ENCODE measurements around the gene RNF13.
"Not testable (repeated sequence)": the region's sequence is repeated elsewhere in the genome, so short reads cannot be mapped to it uniquely, and the experiment has no call there.

RNF13 gene

DNA sequence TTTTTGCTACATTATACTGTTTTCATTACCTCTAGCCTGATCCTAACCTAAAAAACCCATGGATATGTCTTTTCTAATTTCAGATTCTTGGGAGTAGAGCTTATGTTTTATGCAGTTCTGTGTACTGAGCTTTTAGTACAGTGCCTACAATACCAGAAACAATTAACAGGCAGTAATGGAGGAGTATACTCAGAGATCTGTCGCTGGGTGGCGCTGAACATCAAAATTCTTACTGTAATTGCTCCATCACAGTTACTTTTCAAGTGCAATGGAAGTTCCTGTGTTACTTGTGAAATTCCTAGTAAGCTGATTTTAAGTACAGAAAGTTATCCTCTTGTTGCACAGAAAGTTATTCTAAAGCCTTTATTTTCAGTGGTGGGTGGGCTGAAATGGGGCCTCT is 66.9 kb downstream of the RNF13 start:
- no peaks in the 10 kb centered on the region for H3K9me3 ChIP-seq (ENCODE audit: low read length)
- no peaks in the 10 kb centered on the region for H3K27me3 ChIP-seq (ENCODE audit: control insufficient read depth in 1 of 2, insufficient read depth in 2 of 2, low read length in 2 of 2)
- H3K36me3 ChIP-seq (ENCODE audit: insufficient read depth, low read length), result no peaks in the 10 kb centered on the region
- no peak overlapping the region for H3K9ac ChIP-seq (ENCODE audit: low read length)
- no peak overlapping the region for H3K4me3 ChIP-seq (ENCODE audit: low read depth in 1 of 2, low read length in 2 of 2)
- H3K4me1 ChIP-seq (ENCODE audit: insufficient read depth, low read length), result no peaks in the 10 kb centered on the region
- no peak overlapping the region for H3K27ac ChIP-seq (ENCODE audit: low read depth, low read length)

DNA sequence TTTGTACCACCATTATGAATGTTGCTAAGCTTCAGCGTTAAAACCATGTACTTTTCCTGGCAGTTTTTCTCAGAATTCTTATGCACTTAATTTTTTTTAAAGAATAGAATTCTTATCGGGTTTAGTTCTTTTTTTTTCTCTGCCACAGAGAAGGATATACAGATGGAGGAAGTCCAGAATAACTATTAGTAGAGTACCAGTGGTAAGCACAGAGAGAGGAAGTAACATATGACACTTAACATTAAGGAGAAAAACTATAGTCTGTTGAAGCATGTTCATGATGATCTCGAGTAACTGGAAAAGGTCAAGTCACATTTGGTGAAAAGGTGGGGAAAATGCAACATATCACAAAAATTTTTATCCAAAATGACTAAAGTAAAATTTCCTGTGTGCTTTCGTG is 68.9 kb downstream of the RNF13 start:
- H3K27ac ChIP-seq (ENCODE audit: low read depth, low read length), result no peak overlapping the region
- no peak overlapping the region for H3K9ac ChIP-seq (ENCODE audit: low read length)
- no peaks in the 10 kb centered on the region for H3K36me3 ChIP-seq (ENCODE audit: insufficient read depth, low read length)
- H3K9me3 ChIP-seq (ENCODE audit: low read length), result no peaks in the 10 kb centered on the region
- H3K4me3 ChIP-seq (ENCODE audit: low read depth in 1 of 2, low read length in 2 of 2), result no peak overlapping the region
- H3K27me3 ChIP-seq (ENCODE audit: control insufficient read depth in 1 of 2, insufficient read depth in 2 of 2, low read length in 2 of 2), result no peaks in the 10 kb centered on the region
- no peaks in the 10 kb centered on the region for H3K4me1 ChIP-seq (ENCODE audit: insufficient read depth, low read length)

DNA sequence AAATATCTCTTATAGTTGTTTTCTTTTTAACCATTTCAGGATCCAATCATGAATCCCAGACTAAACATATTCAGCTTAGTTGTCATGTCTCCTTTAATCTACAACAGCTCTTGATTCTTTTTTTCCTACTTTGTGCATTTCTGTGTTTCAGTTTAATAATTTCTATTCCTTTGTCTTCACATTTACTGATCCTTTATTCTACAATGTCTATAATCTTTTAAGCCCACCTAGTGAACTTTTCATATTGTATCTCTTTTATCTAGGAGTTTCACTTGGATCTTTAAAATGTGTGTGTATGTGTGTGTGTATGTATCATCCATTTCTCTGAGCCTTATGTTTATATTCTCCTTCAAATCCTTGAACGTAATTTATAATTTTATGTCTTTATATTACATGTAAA is 70.1 kb downstream of the RNF13 start:
- Histone ChIP-seq H3K36me3 (ENCODE audit: insufficient read depth, low read length) (no peaks in the 10 kb centered on the region), H3K27ac (ENCODE audit: low read depth, low read length) (no peak overlapping the region), H3K27me3 (ENCODE audit: control insufficient read depth in 1 of 2, insufficient read depth in 2 of 2, low read length in 2 of 2) (no peaks in the 10 kb centered on the region), H3K9me3 (ENCODE audit: low read length) (no peaks in the 10 kb centered on the region), H3K4me3 (ENCODE audit: low read depth in 1 of 2, low read length in 2 of 2) (no peak overlapping the region), H3K4me1 (ENCODE audit: insufficient read depth, low read length) (no peaks in the 10 kb centered on the region), H3K9ac (ENCODE audit: low read length) (no peak overlapping the region)

GRCh38 chr3:149883860-149884259 is 70.8 kb downstream of the RNF13 start:
- H3K9ac ChIP-seq (ENCODE audit: low read length); H3K9me3 ChIP-seq (ENCODE audit: low read length); H3K4me1 ChIP-seq (ENCODE audit: insufficient read depth, low read length); H3K27me3 ChIP-seq (ENCODE audit: control insufficient read depth in 1 of 2, insufficient read depth in 2 of 2, low read length in 2 of 2); H3K36me3 ChIP-seq (ENCODE audit: insufficient read depth, low read length); H3K27ac ChIP-seq (ENCODE audit: low read depth, low read length); H3K4me3 ChIP-seq (ENCODE audit: low read depth in 1 of 2, low read length in 2 of 2): not testable (repeated sequence)

- H3K4me1 ChIP-seq (ENCODE audit: insufficient read depth, low read length); H3K9ac ChIP-seq (ENCODE audit: low read length); H3K27ac ChIP-seq (ENCODE audit: low read depth, low read length); H3K9me3 ChIP-seq (ENCODE audit: low read length); H3K4me3 ChIP-seq (ENCODE audit: low read depth in 1 of 2, low read length in 2 of 2); H3K27me3 ChIP-seq (ENCODE audit: control insufficient read depth in 1 of 2, insufficient read depth in 2 of 2, low read length in 2 of 2); H3K36me3 ChIP-seq (ENCODE audit: insufficient read depth, low read length): not testable (repeated sequence)
Measured at GRCh38 chr3:149884848-149885247, 71.8 kb downstream of the RNF13 start.

- Histone ChIP-seq H3K36me3 (ENCODE audit: insufficient read depth, low read length) (no peaks in the 10 kb centered on the region), H3K27me3 (ENCODE audit: control insufficient read depth in 1 of 2, insufficient read depth in 2 of 2, low read length in 2 of 2) (no peaks in the 10 kb centered on the region), H3K9me3 (ENCODE audit: low read length) (no peaks in the 10 kb centered on the region), H3K9ac (ENCODE audit: low read length) (no peak overlapping the region), H3K27ac (ENCODE audit: low read depth, low read length) (no peak overlapping the region), H3K4me3 (ENCODE audit: low read depth in 1 of 2, low read length in 2 of 2) (no peak overlapping the region), H3K4me1 (ENCODE audit: insufficient read depth, low read length) (no peaks in the 10 kb centered on the region)
Measured at GRCh38 chr3:149886957-149887356, 73.9 kb downstream of the RNF13 start.

DNA sequence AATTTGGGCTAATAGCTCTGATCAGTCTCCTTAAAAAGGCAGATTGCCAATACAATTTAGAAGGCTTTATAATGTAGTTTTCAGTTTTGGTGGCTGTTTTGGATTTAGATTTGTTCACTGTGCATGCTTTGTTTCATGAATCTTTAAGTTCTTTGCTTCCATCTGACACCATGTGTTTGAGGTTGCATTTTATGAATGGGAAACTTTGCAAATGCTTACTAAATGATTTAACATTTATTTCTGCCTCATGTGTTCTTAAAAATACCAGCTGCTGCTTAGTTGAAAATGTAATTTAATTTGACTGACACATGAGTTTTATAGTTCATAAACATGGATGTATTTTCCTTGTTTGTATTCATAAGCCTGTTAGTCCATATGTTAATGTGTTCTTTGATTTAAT is 78.6 kb downstream of the RNF13 start:
- no peak overlapping the region for H3K9ac ChIP-seq (ENCODE audit: low read length)
- H3K27me3 ChIP-seq (ENCODE audit: control insufficient read depth in 1 of 2, insufficient read depth in 2 of 2, low read length in 2 of 2), result no peaks in the 10 kb centered on the region
- H3K27ac ChIP-seq (ENCODE audit: low read depth, low read length), result no peak overlapping the region
- H3K4me3 ChIP-seq (ENCODE audit: low read depth in 1 of 2, low read length in 2 of 2), result no peak overlapping the region
- H3K9me3 ChIP-seq (ENCODE audit: low read length), result no peaks in the 10 kb centered on the region
- peaks cover 5% of the 10 kb centered on the region for H3K36me3 ChIP-seq (ENCODE audit: insufficient read depth, low read length)
- peaks cover 8% of the 10 kb centered on the region for H3K4me1 ChIP-seq (ENCODE audit: insufficient read depth, low read length)

DNA sequence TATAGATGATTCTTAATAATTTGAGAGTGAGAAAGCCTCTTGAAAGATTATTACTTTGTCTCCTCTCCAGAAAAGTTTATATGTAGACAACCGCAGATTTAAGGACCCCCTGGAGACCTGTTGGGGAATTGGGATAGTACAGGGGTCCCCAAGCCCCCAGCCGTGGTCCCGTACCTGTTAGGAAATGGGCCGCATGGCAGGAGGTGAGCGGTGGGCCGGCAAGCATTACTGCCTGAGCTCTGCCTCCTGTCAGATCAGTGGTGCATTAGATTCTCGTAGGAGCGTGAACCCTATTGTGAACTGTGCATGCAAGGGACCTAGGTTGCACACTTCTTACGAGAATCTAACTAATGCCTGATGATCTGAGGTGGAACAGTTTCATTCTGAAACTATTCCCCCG is 79.4 kb downstream of the RNF13 start:
- no peak overlapping the region for H3K4me3 ChIP-seq (ENCODE audit: low read depth in 1 of 2, low read length in 2 of 2)
- peaks cover 5% of the 10 kb centered on the region for H3K36me3 ChIP-seq (ENCODE audit: insufficient read depth, low read length)
- no peak overlapping the region for H3K9ac ChIP-seq (ENCODE audit: low read length)
- no peaks in the 10 kb centered on the region for H3K27me3 ChIP-seq (ENCODE audit: control insufficient read depth in 1 of 2, insufficient read depth in 2 of 2, low read length in 2 of 2)
- H3K9me3 ChIP-seq (ENCODE audit: low read length), result no peaks in the 10 kb centered on the region
- peaks cover 8% of the 10 kb centered on the region for H3K4me1 ChIP-seq (ENCODE audit: insufficient read depth, low read length)
- H3K27ac ChIP-seq (ENCODE audit: low read depth, low read length), result no peak overlapping the region

DNA sequence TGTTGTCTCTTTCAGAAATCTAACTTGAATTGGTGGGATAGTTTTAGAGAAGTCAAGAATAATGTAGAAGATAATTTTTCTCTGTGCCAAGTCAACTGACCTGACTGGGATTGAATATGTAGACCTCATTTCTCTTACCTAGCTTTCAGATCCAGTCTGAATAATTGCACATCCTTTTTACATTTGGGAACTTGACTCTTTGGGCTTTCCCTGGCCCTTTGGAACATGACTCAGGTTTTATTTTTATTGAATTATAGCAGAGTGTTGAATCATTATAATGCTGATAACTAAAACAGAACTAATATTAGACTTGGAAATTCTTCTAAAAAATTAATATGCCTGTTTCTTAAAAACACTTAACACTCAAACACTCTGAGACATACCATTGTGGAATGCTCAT is 81.2 kb downstream of the RNF13 start:
- H3K4me3 ChIP-seq (ENCODE audit: low read depth in 1 of 2, low read length in 2 of 2), result no peak overlapping the region
- H3K4me1 ChIP-seq (ENCODE audit: insufficient read depth, low read length), result peaks cover 8% of the 10 kb centered on the region
- no peak overlapping the region for H3K9ac ChIP-seq (ENCODE audit: low read length)
- peaks cover 5% of the 10 kb centered on the region for H3K36me3 ChIP-seq (ENCODE audit: insufficient read depth, low read length)
- H3K27me3 ChIP-seq (ENCODE audit: control insufficient read depth in 1 of 2, insufficient read depth in 2 of 2, low read length in 2 of 2), result no peaks in the 10 kb centered on the region
- H3K27ac ChIP-seq (ENCODE audit: low read depth, low read length), result no peak overlapping the region
- H3K9me3 ChIP-seq (ENCODE audit: low read length), result no peaks in the 10 kb centered on the region

- peaks cover 8% of the 10 kb centered on the region for H3K4me1 ChIP-seq (ENCODE audit: insufficient read depth, low read length)
- no peaks in the 10 kb centered on the region for H3K27me3 ChIP-seq (ENCODE audit: control insufficient read depth in 1 of 2, insufficient read depth in 2 of 2, low read length in 2 of 2)
- no peak overlapping the region for H3K27ac ChIP-seq (ENCODE audit: low read depth, low read length)
- H3K9ac ChIP-seq (ENCODE audit: low read length), result no peak overlapping the region
- no peak overlapping the region for H3K4me3 ChIP-seq (ENCODE audit: low read depth in 1 of 2, low read length in 2 of 2)
- no peaks in the 10 kb centered on the region for H3K9me3 ChIP-seq (ENCODE audit: low read length)
- peaks cover 5% of the 10 kb centered on the region for H3K36me3 ChIP-seq (ENCODE audit: insufficient read depth, low read length)
Measured at GRCh38 chr3:149895339-149895738, 82.3 kb downstream of the RNF13 start.

GRCh38 chr3:149895769-149896168 is 82.8 kb downstream of the RNF13 start:
- H3K27ac ChIP-seq (ENCODE audit: low read depth, low read length), result no peak overlapping the region
- peaks cover 5% of the 10 kb centered on the region for H3K36me3 ChIP-seq (ENCODE audit: insufficient read depth, low read length)
- no peak overlapping the region for H3K4me3 ChIP-seq (ENCODE audit: low read depth in 1 of 2, low read length in 2 of 2)
- H3K9ac ChIP-seq (ENCODE audit: low read length), result no peak overlapping the region
- peaks cover 8% of the 10 kb centered on the region for H3K4me1 ChIP-seq (ENCODE audit: insufficient read depth, low read length)
- no peaks in the 10 kb centered on the region for H3K9me3 ChIP-seq (ENCODE audit: low read length)
- H3K27me3 ChIP-seq (ENCODE audit: control insufficient read depth in 1 of 2, insufficient read depth in 2 of 2, low read length in 2 of 2), result no peaks in the 10 kb centered on the region

- Histone ChIP-seq H3K27ac (ENCODE audit: low read depth, low read length) (no peak overlapping the region), H3K4me3 (ENCODE audit: low read depth in 1 of 2, low read length in 2 of 2) (no peak overlapping the region), H3K36me3 (ENCODE audit: insufficient read depth, low read length) (peaks cover 5% of the 10 kb centered on the region), H3K9ac (ENCODE audit: low read length) (no peak overlapping the region), H3K27me3 (ENCODE audit: control insufficient read depth in 1 of 2, insufficient read depth in 2 of 2, low read length in 2 of 2) (no peaks in the 10 kb centered on the region), H3K9me3 (ENCODE audit: low read length) (no peaks in the 10 kb centered on the region), H3K4me1 (ENCODE audit: insufficient read depth, low read length) (no peaks in the 10 kb centered on the region)
Measured at GRCh38 chr3:149898771-149899170, 85.8 kb downstream of the RNF13 start.
